Liver (tissue), 9 donors: ENCODE data around the gene EVA1C. TPM values are rescaled to one million over a fixed set of nuclear protein-coding genes. Genes with fewer than 3 reads are reported as not detected.

Source experiments
- DNase-seq: peaks from one replicate; pipeline ENCODE4 v3.0.0-alpha.2; 2017; ENCODE audit warnings: low spot score
- H3K27ac ChIP-seq, 2 donors: one replicate each; pipeline ENCODE4 v1.7.0; 2013; ENCODE audit warnings: inconsistent platforms in 2 of 2, low read length in 2 of 2, control low read depth in 1 of 2, low read depth in 1 of 2, mild to moderate bottlenecking in 1 of 2
- H3K27me3 ChIP-seq, 4 donors: one replicate each; pipeline versions ENCODE4 v1.6.1 to v1.7.0; 2013; ENCODE audit warnings: low read length in 3 of 4, inconsistent platforms in 1 of 4, mild to moderate bottlenecking in 1 of 4, moderate library complexity in 1 of 4; ENCODE audit not compliant: control insufficient read depth in 4 of 4, insufficient read depth in 4 of 4
- H3K36me3 ChIP-seq, 4 donors: one replicate each; pipeline versions ENCODE4 v1.6.1 to v1.7.0; 2013; ENCODE audit warnings: low read length in 3 of 4, mild to moderate bottlenecking in 3 of 4, low read depth in 1 of 4, moderate library complexity in 1 of 4; ENCODE audit not compliant: control insufficient read depth in 4 of 4, insufficient read depth in 3 of 4
- H3K4me1 ChIP-seq, 4 donors: one replicate each; pipeline versions ENCODE4 v1.6.1 to v1.7.0; 2013; ENCODE audit warnings: low read length in 3 of 4, mild to moderate bottlenecking in 3 of 4, moderate library complexity in 1 of 4; ENCODE audit not compliant: control insufficient read depth in 4 of 4, insufficient read depth in 4 of 4
- H3K4me3 ChIP-seq, 3 donors: one replicate each; pipeline versions ENCODE4 v1.6.1 to v1.7.0; 2013; ENCODE audit warnings: low read length in 3 of 3, control low read depth in 1 of 3, low read depth in 1 of 3, mild to moderate bottlenecking in 1 of 3
- H3K9ac ChIP-seq, 2 donors: one replicate each; pipeline ENCODE4 v1.7.0; 2013; ENCODE audit warnings: low read length in 2 of 2, mild to moderate bottlenecking in 2 of 2, moderate library complexity in 2 of 2, control low read depth in 1 of 2, low read depth in 1 of 2
- H3K9me3 ChIP-seq, 4 donors: one replicate each; pipeline versions ENCODE4 v1.6.1 to v1.7.0; 2013; ENCODE audit warnings: low read length in 3 of 4; ENCODE audit not compliant: control insufficient read depth in 4 of 4
- CTCF ChIP-seq: fragments of 150-350 bp; IDR thresholded peaks from 2 replicates; pipeline ENCODE4 v1.5.1; 2017; ENCODE audit warnings: improper control_type of control experiment, low read depth, low read length; ENCODE audit not compliant: missing input control
- FOXA1 ChIP-seq: IDR thresholded peaks from 2 replicates; pipeline ENCODE4 v1.6.1; 2016; ENCODE audit warnings: antibody characterized with exemption
- FOXA2 ChIP-seq: IDR thresholded peaks from 2 replicates; pipeline ENCODE4 v1.6.1; 2016; ENCODE audit warnings: antibody characterized with exemption
- GABPA ChIP-seq, 2 donors: IDR thresholded peaks in 1 of 2; conservative IDR thresholded peaks in 1 of 2; 2 replicates each; pipeline ENCODE4 v1.6.1; 2016; ENCODE audit warnings: antibody characterized with exemption in 2 of 2, mild to moderate bottlenecking in 1 of 2, moderate library complexity in 1 of 2
- HNF4G ChIP-seq: IDR thresholded peaks from 2 replicates; pipeline ENCODE4 v1.6.1; 2016; ENCODE audit warnings: antibody characterized with exemption
- NR2F2 ChIP-seq: IDR thresholded peaks from 2 replicates; pipeline ENCODE4 v1.6.1; 2016; ENCODE audit warnings: antibody characterized with exemption
- REST ChIP-seq: IDR thresholded peaks from 2 replicates; pipeline ENCODE4 v1.6.1; 2016; ENCODE audit warnings: antibody characterized with exemption, mild to moderate bottlenecking
- RXRA ChIP-seq, 2 donors: IDR thresholded peaks; 2 replicates each; pipeline ENCODE4 v1.6.1; 2017 to 2018; ENCODE audit warnings: antibody characterized with exemption in 2 of 2, mild to moderate bottlenecking in 1 of 2
- SP1 ChIP-seq: IDR thresholded peaks from 2 replicates; pipeline ENCODE4 v1.6.1; 2018; ENCODE audit warnings: antibody characterized with exemption, mild to moderate bottlenecking
- TAF1 ChIP-seq: conservative IDR thresholded peaks from 2 replicates; pipeline ENCODE4 v1.6.1; 2016; ENCODE audit warnings: antibody characterized with exemption, mild to moderate bottlenecking
- ZBTB33 ChIP-seq: IDR thresholded peaks from 2 replicates; pipeline ENCODE4 v1.6.1; 2016; ENCODE audit warnings: antibody characterized with exemption
- WGBS: extraction: QIAGEN DNeasy Blood & Tissue Kit; methylation state at CpG from one replicate; pipeline ENCODE4 v1.1.7; 2013; 5-methylcytosine and 5-hydroxymethylcytosine counted together
- polyA plus RNA-seq, 2 donors: library from polyadenylated mRNA; stranded (reverse) in 1 of 2; unstranded in 1 of 2; fragments of 200-250 nt in 1 of 2; fragments of >200 nt in 1 of 2; fragmentation: Nextera tagmentation in 1 of 2; extraction: Ambion mirVana in 1 of 2; gene quantifications; one replicate each; pipeline versions ENCODE4 v1.2.1 to v1.2.3, GENCODE V29; 2013 to 2015
- total RNA-seq, 2 donors: library from RNA; depleted of rRNA; stranded (reverse); fragments of >200 nt; gene quantifications; one replicate each; pipeline ENCODE4 v1.2.3, GENCODE V29; 2014
- donor health status: healthy.
- donor health status: healthy.
- donor health status: healthy.
- donor health status: healthy.
- donor health status: healthy.

EVA1C gene
- total and polyA plus RNA-seq, 4 donors, result 0.47 to 3.3 (median 2.4) TPM

GRCh38 chr21:32548978-32549377 lies 136.5 kb downstream of the EVA1C start (continued):
- TF ChIP-seq CTCF, result no peak
- TF ChIP-seq GABPA (IDR thresholded peaks at IDR 0.05 in 1 of 2, conservative IDR thresholded peaks at IDR 0.05 in 1 of 2), result no peak
- no peak for TF ChIP-seq RXRA (IDR thresholded peaks at IDR 0.05)
- no peak for TF ChIP-seq FOXA1
- TF ChIP-seq FOXA2, result no peak

- Histone ChIP-seq H3K4me1 (no peaks in the 10 kb centered on the region), H3K27me3 (no peaks in the 10 kb centered on the region), H3K9ac (no peak overlapping the region), H3K27ac (no peak overlapping the region), H3K4me3 (no peak overlapping the region), H3K9me3 (no peaks in the 10 kb centered on the region), H3K36me3 (no peaks in the 10 kb centered on the region)
- 77% methylated on average over 1 of the region's 1 CpG for WGBS
- no peak for TF ChIP-seq CTCF
- no peak for TF ChIP-seq FOXA2
- no peak for TF ChIP-seq ZBTB33
- TF ChIP-seq REST, result no peak
- TF ChIP-seq HNF4G, result no peak
- no peak for TF ChIP-seq SP1
- TF ChIP-seq NR2F2, result no peak
- TF ChIP-seq TAF1, result no peak
- no peak for TF ChIP-seq RXRA (IDR thresholded peaks at IDR 0.05)
- DNase-seq, result no peak
Observed at GRCh38 chr21:32549440-32549839, 136.9 kb downstream of the EVA1C start.
